K562 (cell line): ENCODE data around the gene SERPINA5.

ENCODE experiments used
- ATF7 ChIP-seq: fragments of 450-650 bp; IDR thresholded peaks from 2 replicates; pipeline ENCODE4 v1.7.1; 2014; ENCODE audit warnings: mild to moderate bottlenecking, moderate library complexity
- EZH2 ChIP-seq: IDR thresholded peaks from 2 replicates; pipeline ENCODE4 v1.6.1; 2012; ENCODE audit warnings: low read depth, mild to moderate bottlenecking, inconsistent platforms, low read length, borderline replicate concordance
- MAZ ChIP-seq, 2 experiments: fragments of 450-650 bp in 1 of 2; sonication (generic) in 1 of 2; formaldehyde crosslinking; IDR thresholded peaks in 1 of 2; conservative IDR thresholded peaks in 1 of 2; 2 replicates each; pipeline versions ENCODE4 v1.4.0 to v1.5.0; 2020; ENCODE audit warnings: mild to moderate bottlenecking in 1 of 2, missing genetic modification reagents in 1 of 2
- NCOA1 ChIP-seq: fragments of 450-650 bp; IDR thresholded peaks from 2 replicates; pipeline ENCODE4 v1.6.1; 2016; ENCODE audit warnings: low read depth
- NR2C1 ChIP-seq, 2 experiments: fragments of 450-650 bp; IDR thresholded peaks; 2 replicates each; pipeline ENCODE4 v1.6.1; 2017; ENCODE audit warnings: mild to moderate bottlenecking in 2 of 2, antibody characterized with exemption in 1 of 2, inconsistent platforms in 1 of 2, missing compliant biosample characterization in 1 of 2, missing genetic modification characterization in 1 of 2
- PHF20 ChIP-seq: fragments of 450-650 bp; IDR thresholded peaks from 2 replicates; pipeline ENCODE4 v1.6.1; 2018; ENCODE audit not compliant: partially characterized antibody
- RFX5 ChIP-seq: IDR thresholded peaks from 2 replicates; pipeline ENCODE4 v1.6.1; 2011; ENCODE audit warnings: low read depth, mild to moderate bottlenecking, improper control_type of control experiment, low read length
- SIN3A ChIP-seq, 2 experiments: fragments of 150-350 bp in 1 of 2; IDR thresholded peaks; 2 replicates each; pipeline ENCODE4 v1.6.1; 2011 to 2016; ENCODE audit warnings: borderline replicate concordance in 2 of 2, low read depth in 2 of 2, low read length in 2 of 2, mild to moderate bottlenecking in 2 of 2, moderate library complexity in 2 of 2; ENCODE audit not compliant: control insufficient read depth in 1 of 2
- ZNF140 ChIP-seq: fragments of 250-450 bp; sonication (Bioruptor Pico); IDR thresholded peaks from 2 replicates; pipeline ENCODE4 v1.8.0; 2021; ENCODE audit warnings: moderate library complexity, mild to moderate bottlenecking, inconsistent platforms
- TF ChIP-seq, protein P1 (sequence below), 3 experiments: IDR thresholded peaks in 2 of 3; conservative IDR thresholded peaks in 1 of 3; 2 replicates each; pipeline ENCODE4 v1.5.1; 2011 to 2012; ENCODE audit warnings: low read length in 3 of 3, mild to moderate bottlenecking in 3 of 3, control low read depth in 2 of 3, improper control_type of control experiment in 1 of 3, inconsistent platforms in 1 of 3, low read depth in 1 of 3, mixed read lengths in 1 of 3, moderate library complexity in 1 of 3; ENCODE audit not compliant: insufficient read depth in 2 of 3
- TF ChIP-seq, protein P2 (sequence below): fragments of 450-650 bp; IDR thresholded peaks from 2 replicates; pipeline ENCODE4 v1.6.1; 2016
- TF ChIP-seq, protein P3 (sequence below): fragments of 450-650 bp; formaldehyde crosslinking; conservative IDR thresholded peaks from 2 replicates; pipeline ENCODE4 v1.4.0; 2022; ENCODE audit warnings: mild to moderate bottlenecking, missing genetic modification characterization

DNA sequence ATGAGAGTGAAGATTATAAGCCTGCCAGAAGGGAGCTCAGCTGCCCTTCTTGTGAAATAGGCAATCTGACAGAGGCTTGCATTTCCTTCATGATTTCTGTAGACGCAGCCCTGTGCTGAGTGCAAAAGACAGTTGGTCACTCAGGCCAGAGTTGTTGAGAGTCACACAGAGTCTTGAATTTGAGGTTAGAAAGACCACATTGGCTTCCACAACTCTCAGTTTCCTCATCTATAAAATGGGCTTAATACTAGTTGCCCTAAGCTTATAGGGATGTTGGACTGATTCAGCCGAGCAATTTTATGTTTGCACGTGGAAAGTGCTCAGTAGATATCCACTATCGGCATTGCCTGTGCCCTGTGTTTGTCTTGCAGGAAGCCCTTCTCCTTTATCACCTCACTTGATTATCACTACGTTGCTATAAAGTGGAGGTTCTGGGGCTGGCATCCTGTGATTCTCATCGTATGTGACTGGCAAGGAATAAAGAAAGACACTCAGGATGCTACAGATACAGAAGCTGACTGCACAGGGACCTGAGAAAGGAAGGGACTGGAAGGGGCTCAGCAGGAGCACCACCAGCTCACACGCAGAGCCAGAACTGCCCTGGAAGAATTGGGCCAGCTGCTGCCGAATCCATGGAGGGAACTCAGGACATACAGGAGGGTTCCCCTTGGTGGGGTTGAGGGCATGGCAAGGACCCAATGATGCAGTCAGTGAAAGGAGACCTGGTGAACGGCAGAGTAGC lies 39.8 kb upstream of the SERPINA5 start:
- TF ChIP-seq NCOA1: no peak
- TF ChIP-seq, protein P1, sequence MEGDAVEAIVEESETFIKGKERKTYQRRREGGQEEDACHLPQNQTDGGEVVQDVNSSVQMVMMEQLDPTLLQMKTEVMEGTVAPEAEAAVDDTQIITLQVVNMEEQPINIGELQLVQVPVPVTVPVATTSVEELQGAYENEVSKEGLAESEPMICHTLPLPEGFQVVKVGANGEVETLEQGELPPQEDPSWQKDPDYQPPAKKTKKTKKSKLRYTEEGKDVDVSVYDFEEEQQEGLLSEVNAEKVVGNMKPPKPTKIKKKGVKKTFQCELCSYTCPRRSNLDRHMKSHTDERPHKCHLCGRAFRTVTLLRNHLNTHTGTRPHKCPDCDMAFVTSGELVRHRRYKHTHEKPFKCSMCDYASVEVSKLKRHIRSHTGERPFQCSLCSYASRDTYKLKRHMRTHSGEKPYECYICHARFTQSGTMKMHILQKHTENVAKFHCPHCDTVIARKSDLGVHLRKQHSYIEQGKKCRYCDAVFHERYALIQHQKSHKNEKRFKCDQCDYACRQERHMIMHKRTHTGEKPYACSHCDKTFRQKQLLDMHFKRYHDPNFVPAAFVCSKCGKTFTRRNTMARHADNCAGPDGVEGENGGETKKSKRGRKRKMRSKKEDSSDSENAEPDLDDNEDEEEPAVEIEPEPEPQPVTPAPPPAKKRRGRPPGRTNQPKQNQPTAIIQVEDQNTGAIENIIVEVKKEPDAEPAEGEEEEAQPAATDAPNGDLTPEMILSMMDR (IDR thresholded peaks at IDR 0.05 in 2 of 3, conservative IDR thresholded peaks at IDR 0.05 in 1 of 3; ENCODE audit: insufficient read depth in 2 of 3, low read depth in 1 of 3, low read length in 3 of 3): no peak
- no peak for TF ChIP-seq SIN3A (IDR thresholded peaks at IDR 0.05; ENCODE audit: borderline replicate concordance in 2 of 2, control insufficient read depth in 1 of 2, low read depth in 2 of 2, low read length in 2 of 2)
- TF ChIP-seq, protein P2, sequence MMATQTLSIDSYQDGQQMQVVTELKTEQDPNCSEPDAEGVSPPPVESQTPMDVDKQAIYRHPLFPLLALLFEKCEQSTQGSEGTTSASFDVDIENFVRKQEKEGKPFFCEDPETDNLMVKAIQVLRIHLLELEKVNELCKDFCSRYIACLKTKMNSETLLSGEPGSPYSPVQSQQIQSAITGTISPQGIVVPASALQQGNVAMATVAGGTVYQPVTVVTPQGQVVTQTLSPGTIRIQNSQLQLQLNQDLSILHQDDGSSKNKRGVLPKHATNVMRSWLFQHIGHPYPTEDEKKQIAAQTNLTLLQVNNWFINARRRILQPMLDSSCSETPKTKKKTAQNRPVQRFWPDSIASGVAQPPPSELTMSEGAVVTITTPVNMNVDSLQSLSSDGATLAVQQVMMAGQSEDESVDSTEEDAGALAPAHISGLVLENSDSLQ: no peak
- TF ChIP-seq RFX5: no peak
- TF ChIP-seq MAZ (CRISPR knock-in tag; conservative IDR thresholded peaks at IDR 0.05 in 1 of 2, IDR thresholded peaks at IDR 0.05 in 1 of 2): no peak
- TF ChIP-seq ATF7: no peak
- no peak for TF ChIP-seq EZH2
- no peak for TF ChIP-seq PHF20
- TF ChIP-seq ZNF140: no peak
- TF ChIP-seq NR2C1 (IDR thresholded peaks at IDR 0.05): no peak
- TF ChIP-seq NR2C1 (tag; IDR thresholded peaks at IDR 0.05): no peak
- TF ChIP-seq, protein P3, sequence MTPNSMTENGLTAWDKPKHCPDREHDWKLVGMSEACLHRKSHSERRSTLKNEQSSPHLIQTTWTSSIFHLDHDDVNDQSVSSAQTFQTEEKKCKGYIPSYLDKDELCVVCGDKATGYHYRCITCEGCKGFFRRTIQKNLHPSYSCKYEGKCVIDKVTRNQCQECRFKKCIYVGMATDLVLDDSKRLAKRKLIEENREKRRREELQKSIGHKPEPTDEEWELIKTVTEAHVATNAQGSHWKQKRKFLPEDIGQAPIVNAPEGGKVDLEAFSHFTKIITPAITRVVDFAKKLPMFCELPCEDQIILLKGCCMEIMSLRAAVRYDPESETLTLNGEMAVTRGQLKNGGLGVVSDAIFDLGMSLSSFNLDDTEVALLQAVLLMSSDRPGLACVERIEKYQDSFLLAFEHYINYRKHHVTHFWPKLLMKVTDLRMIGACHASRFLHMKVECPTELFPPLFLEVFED (CRISPR knock-in tag): no peak
